D341Med (cell line): Measurements from ENCODE around the gene PLCG2.
A peak's percentile ranks its signal among the peaks of the same experiment; 100 is the strongest.
"Not testable (repeated sequence)": the region's sequence is repeated elsewhere in the genome, so short reads cannot be mapped to it uniquely, and the experiment has no call there.

Experiments
- DNase-seq: peaks from one replicate; pipeline ENCODE4 v3.0.0; 2012; ENCODE audit warnings: low spot score

Gene PLCG2

DNA sequence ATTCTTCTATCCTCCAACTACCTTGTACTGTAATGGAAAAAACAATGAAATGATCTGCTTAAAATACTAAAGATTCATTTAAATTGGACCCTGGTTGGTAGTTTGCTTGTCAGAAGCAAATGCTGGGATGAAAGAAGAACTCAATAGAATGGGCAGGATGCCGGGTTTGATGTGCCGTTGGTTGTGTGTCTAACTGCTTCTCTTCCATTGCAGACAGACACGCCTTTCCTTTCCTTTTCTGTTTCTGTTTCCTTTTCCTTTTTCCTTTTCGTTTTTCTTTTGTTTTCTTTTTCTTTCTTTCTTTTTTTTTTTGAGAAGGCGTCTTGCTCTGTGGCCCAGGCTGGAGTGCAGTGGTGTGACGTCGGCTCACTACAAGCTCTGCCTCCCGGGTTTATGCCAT is 64.6 kb downstream of the PLCG2 start:
- no peak for DNase-seq

DNA sequence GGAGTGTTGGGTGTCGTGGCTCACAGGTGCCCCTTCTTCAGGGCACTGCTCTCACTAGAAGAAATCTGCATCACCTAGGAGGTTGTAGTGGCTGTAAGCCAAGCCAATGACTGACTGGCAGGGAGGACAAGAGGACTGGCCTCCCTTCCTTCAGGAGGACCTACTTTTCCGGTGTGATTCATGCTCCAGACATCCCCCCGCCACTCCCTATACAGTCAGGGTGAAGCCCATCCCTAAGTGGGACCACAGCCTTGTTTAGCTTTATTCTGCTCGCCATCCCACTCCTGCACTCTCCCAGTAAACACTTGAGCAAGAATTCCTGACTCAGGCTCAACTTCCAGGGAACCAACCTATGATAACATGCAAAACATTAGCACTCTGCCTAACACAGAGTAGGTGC is 67.0 kb downstream of the PLCG2 start:
- no peak for DNase-seq

DNA sequence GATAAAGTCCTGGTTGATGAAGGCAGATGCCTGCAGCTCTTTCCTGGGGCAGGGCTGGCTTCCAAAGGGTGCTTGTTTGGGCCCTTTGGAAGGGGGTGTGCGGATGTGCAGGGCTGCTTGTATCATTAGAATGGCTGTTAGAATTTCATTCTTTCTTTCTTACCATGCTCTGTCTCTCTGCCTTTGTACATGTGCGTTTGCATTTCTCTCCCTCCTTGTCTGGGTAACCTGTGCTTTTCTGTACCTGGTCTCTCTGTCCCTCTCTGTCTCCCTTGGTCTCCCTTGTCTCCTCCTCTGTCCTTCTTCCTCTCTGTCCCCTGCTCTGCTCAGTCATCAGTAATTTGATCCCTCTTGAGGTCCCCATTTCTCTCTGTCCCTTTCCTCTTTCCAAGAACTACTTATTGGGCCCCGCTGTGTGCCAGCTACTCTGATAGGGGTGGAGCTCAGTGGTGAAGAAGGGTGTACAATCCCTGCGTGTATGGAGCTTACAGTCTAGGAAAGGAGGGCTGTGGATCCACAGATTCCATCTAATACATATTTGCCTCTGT is 69.3 kb downstream of the PLCG2 start:
- DNase-seq = no peak

DNA sequence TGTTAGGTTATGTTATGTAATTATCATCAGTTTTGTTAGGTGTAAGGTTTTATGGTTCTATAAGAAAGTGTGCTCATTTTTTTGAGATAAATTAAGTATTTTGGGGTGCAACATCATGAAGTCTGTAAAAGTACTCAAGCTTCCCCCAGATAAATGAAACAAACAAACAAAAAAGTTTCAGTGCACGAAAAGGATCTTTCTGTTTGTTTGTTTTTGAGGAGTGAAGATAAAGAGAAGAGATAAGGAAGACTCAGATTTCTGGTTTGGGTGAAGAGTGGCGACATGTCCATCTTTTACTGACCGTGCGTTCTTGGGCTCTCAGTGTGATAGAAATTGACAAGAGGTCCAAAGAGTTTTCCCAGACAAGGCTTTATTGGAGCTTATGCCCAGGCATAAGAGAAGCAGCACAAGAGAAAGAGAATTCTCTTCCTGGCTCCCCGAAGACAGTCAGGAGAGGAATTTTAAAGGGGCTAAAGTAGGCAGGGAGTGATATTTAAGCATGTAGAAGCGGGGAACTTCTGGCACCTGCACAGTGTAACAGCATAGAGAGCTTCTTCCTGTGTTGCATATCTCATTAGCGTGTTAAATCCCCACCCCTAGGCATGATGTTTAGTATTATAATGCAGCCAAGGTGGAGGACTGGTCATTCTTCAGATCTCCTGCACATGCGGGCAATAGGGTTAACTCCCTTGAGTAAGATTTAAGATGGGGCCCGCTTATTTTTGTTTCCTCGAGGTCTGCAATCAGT is 71.3 kb downstream of the PLCG2 start:
- DNase-seq = no peak

DNA sequence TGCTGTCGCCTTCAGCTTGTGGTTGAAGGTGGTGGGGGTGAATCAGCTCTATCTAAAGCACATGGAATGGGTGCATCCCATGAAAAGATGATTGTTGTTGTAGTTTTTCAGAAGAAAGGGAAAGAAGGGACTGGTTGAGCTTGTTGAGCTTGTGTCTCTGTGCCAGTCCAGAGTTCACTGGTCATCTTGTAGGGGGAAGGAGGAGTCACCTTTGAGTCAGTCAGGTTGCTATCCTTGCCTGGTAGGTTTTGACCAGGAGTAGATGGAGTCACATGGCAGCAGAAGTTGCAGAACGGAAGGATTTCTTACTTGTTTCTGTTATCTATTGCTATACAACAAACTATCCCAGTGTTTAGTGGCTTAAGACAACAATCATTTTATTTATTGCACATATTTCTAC is 73.3 kb downstream of the PLCG2 start:
- no peak for DNase-seq

DNA sequence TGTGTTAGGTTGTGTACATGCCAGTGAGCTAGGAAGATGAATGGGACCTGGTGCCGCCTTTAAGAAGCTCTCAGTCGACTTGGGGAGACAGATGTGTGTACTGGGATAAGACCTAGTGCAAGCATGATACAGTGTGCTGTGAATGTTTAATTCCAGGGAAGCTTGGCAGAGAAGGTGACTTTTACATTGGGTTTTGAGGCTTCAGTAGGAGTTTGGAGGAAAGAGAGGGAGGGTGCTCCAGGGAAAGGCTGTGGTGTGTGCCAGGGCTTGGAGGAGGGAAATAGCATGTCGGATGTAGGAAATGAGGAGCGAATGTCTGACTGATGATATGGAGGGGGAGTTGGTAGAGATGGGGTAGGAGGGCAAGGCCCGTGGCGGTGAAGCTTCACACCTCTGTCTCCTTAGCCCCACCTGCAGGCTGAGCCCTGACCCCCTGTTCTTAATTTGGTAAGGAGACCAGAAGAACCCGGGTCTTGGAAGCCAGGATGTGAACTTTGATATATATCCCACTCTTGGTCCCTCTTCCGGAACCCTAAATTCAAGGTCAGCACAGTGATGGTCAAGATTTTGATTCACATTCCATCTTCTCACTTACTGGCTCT is 76.6 kb downstream of the PLCG2 start:
- DNase-seq = no peak

DNA sequence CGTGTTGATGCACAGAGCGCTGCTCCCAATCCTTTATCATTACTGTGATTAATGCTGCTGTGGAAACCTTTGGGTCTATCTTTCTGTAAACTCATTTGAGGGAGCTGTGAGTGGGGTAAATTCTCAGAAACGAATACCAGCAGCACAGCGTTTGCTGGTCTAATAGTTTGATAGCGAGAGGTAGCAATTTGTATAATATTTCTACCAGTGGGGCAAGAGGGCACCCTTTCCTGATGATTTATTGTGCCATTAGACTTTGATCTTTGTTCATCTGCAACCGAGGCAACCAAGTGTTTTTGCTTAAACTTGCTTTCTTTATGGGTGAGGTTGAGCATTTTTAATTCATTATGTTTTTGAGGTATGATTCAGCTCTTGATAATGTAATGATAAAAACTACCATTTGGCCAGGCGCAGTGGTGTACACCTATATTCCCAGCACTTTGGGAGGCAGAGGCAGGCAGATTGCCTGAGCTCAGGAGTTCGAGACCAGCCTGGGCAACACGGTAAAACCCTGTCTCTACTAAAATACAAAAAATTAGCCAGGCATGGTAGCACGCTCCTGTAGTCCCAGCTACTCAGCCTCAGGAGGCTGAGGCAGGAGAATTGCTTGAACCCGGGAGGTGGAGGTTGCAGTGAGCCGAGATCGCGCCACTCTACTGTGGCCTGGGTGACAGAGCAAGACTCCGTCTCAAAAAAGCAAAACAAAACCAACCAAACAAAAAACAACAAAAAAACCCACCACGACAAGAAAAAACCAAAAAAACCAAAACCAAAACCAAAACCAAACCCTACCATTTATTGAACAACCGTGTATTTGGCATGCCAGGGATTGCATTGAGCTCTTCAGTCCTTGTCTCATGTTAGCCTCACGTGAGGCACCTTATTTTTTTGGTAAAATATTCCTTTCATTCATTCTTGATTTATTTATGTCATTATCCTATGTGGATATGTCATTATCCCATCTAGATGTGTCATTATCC is 81.5 kb downstream of the PLCG2 start:
- DNase-seq = no peak

DNA sequence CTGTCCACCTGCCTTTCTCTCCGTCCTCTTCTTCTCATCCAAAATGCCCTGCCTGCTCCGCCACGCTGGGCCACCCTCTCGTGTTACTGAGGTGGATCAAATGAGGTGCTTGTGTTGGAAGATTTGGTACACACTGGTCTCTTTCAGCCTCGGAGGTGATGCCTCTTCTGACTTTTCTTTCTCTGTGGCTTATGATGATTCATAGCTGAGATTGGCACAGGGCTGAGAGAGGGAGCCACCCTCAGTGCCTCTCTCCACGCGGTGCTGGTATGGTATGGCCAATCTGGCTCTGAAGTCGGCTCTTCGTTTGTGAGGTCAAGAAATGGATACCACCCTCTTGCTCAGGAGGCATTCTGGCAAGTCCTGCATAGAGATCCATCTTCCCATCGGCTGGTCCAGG is 82.4 kb downstream of the PLCG2 start:
- no peak for DNase-seq

DNA sequence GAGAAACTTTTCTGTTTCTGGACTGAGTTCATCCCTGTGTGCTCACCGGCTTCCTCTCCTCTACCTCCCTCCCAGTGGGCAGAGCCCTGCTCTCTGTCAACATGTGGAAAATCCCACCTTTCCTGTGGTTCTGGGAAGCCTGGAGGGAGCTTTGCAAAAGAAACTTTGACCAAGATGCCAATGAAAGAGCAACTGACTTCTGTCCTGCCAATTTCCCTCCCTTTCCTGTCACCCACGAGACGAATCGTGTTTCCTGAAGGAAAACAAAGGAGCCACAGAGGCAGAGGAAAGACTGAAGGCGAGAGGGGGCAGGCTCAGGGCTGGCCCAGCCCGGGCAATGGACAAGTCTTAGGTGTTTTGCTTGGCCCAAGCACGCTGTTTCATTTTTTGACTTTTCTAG is 82.8 kb downstream of the PLCG2 start:
- DNase-seq = no peak

DNA sequence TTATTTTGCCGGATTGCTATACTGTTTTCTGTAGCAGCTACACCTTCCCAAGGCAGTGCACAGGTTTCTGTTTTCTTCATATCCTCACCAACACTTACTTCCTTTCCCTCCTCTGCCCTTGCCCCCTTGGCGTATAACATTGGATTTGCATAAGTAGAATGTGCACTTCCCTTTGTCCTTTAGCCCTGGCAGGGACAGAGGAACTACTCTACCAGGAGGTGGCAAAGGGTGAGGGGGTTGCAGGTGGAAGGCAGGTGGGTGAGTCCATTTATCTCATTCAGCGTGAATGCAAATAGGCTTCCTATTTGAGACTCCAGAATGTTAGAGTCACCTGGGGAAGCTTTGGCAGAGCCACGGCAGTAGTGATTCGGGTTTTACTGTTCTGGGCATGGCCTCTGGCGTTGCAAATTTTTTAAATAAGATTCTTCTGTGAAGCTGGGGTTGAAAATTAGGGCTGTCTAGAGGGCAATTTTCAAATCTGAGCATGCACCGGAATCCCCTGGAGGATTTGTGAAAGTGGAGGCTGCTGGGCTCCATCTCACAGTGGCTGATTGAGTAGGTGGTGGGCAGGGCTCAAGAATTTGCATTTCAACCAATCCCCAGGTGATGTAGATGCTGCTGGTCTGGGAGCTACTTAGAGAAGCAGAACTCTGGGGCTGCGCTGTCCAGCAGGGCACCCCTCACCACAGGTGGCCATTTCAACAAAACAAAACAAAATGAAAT is 84.7 kb downstream of the PLCG2 start:
- DNase-seq = no peak

DNA sequence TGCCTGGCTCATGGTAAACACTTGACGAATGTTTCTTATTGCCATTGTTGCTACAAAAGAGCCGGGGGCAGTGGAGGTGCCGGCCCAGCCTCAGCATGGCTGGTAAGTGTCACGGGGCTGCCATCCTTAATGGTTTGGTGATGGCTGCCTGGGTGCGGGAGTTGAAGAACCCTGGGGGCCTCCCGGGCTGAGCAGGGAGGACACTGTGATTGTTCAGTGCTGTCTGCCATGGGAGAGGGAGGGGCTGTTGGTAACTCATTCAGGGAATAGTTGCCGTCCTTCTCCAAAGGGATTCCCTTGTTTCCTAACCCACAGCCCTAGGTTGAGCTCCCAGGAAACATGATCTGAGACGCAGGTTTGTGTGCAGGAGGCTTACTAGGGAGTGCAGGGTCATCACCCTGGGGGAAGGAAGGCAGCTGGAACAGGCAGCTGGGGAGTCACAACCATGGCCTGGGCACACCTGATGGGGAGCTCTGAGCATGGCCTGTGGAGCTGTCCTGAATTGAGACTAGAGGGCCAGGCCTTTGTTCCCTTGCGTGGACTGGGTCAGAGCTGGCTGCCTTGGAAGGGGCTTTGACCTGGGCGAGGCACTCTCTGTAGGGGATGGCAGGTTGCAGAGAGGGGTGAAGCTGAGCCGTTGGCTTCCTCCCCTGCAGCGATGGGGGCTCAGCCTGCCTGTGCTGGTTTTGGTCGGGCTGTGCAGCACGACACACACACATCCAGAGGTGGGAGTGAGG is 85.7 kb downstream of the PLCG2 start:
- no peak for DNase-seq

DNA sequence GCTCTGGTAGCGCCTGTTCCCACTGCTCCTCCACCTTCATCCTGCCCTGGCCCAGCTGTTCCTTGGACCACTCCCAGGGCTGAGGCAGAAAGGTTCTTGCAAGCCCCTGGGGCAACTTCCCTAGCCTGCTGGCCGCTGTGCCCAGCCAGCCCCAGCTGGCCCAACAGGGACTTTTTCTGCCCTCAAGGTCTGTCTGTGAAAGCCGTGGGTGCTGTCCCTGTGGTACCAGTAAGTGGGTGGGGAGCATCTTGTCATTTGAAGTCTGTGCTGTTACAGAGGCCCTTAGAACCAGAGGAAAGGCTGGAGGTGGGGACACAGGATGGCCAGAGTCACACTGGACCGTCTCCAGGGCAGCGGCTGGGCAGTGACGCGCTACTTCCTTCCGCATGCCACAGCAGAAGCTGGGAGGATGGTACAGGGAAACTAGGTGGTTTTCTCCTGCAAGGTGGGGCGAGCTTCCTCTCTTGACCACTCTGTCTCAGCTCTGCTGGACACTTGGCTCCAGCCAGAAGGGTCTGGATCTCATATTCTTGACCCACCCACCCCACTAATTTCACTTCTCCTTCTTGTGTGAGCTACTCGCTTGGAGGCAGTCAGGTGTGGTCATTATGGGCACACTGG is 87.8 kb downstream of the PLCG2 start:
- no peak for DNase-seq

DNA sequence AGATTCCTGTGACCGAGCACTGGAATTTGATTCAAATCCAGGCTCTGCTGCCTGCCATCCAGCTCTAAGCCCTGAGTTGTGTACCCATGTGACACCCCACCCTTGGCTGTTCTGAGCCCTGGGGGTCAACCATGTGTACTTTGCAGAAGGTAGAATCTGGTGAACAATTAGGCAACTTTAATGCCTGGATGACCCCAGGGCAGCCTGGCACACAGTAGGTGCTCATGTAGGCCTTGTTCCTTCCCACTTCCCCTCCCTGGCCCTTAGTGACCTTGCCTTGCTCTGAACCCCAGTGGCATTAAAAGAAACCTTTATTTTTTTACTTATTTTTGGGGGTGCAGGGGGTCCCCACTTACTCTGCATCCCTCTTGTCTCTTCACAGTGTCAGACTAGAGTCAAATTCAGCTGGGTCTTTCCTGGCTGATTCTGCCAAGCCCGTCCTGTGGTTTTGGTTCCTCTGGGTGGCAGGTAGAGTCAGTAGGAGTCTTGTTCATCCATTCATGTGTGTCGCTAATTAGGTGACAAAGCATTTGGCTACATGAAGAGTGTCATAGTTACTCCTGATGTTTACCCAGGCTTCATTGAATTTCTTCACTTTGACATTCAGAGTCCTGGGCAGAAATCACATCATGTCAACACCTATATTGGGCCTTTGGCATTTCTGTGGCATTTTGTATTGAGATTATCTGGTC is 89.1 kb downstream of the PLCG2 start:
- no peak for DNase-seq

DNA sequence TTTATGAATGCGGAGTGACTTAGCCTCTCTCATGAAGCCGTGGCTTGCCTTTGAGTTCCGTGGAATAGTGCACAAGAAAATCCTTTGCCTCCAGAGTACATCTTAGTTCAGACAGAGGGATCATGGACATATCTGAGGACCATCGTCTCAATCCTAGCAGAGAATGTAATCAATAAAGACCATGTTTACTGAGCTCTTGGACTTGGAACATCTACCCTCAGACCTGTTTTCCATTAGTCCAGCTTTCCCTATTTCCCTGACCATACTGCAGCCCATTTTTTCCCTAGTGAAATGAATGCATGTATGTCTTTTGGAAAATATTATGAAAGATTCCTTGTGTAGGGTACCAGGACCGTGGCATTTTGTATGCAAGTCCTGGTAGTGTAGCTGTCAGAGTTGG is 90.2 kb downstream of the PLCG2 start:
- no peak for DNase-seq

DNA sequence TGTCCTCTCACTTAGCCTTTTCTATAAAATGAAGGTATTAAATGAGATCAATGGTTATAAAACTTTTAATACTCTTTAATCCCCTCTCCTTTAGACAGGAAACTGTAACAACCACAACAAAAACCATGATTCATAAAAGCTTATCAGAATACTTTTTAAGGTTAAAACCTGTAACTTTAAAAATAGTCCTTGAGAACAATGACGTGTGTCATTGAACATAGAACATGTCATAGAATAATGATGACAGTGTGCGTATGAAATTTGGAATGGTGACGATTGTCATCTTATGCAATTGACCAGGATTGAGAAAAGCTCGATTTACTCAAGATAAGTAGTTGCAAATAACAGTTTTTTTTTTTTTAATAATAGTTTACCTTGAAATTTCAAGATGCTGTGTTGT is 94.1 kb downstream of the PLCG2 start:
- no peak for DNase-seq

DNA sequence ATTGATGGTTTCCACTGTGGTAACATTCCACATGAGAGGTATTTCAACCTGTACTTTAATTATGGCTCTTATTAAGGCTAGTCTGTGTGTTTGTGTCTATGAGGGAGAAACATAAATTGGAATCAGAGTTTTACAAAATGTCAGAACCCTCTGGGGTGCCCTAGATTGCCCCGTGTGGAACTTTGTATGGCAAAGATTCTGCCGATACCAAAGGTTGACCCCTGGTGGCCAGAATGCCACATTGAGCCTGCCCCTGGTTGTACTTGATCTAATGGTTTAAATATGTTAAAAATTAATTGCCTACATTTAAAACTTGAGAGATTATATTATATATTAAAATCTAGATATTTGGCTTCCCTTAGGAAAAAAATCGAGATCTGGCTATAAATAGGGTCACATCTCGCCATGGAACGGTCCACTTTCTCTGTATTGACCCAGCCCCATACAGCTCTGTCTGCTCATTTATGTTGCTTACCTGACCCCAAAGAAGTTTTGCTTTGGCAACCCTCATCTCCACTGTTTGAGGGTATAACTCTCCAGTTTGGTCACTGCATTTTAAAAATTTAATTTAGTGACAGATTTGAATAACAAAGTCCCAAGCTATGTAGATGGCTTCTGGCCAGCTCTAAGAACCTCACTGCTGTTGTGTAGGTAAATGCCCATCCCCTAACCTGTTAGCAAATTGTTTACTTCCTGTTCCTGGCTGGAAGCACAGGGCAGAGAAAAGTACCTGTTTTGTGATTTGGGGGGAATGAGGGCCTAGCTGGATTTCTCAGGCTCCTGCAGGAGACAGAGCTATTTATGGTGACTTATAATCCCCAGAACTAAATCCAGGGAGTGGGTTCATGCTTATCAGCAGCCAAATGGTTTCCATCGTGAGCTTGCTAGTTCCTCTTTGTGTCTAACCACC is 95.0 kb downstream of the PLCG2 start:
- peak; percentile 73 for DNase-seq

DNA sequence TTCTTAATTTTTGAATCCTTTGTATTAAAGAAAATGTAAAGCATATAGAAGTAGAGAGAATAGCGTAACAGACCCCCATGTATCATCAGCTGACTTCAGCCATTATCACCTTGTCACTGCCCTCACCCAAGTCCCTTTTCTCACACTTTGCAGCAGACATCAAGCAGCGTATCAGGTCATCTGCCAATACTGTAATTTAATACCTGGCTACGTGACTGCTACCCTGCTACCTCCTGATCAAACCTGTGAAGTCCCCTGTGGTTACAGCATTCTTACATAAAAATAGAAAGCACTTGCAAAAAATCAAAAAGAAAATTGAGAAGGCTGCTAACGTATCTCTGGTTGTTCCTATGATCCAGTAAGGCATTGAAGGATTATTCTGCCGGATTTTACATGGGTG is 96.4 kb downstream of the PLCG2 start:
- DNase-seq = no peak

DNA sequence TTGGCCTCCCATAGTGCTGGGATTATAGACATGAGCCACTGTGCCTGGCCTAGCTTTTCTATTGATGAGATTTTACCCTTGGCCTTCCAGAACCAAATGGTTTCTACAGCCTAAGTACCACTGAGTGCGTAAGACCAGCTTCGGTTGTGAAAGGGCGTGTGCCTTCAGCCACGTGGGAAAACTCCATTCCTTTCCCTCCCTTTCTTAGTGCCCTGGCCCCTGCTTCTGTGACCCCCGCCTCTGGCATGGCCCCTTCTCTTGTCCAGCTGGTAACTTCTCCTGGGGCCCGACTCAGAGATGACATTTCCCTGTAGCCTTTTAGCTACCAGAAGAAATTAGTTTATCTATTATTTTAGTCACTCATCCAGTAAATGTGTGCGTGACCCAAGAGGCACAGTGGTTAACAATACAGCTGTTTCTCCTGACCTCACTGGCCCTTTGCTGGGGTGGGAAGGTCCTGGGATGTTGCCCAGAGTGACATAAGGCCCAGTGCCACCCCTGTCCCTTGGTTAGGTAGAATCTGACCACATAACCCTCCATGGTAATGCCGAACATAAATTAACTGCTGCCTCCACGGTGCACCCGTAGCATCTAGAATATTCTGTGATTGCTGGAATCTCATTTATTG is 97.3 kb downstream of the PLCG2 start:
- DNase-seq = no peak

DNA sequence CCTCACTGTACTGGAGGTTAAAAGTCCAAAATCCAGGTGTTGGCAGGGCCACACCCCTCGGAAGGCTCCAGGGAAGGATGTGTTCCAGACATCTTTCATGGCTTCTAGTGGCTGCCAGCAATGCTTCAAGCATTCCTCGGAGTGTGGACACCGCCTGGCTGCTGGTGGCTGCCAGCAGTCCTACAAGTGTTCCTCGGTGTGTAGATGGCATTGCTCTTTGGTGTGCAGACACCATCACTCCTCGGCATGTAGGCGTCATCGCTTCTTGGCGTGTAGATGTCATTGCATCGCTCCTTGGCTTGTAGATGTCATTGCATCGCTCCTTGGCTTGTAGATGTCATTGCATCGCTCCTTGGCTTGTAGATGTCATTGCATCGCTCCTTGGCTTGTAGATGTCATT is 98.4 kb downstream of the PLCG2 start:
- not testable (repeated sequence) for DNase-seq
